Stimulated activated CD4-positive, alpha-beta T cell treated with anti-CD3 and anti-CD28 coated beads, Interleukin-12 subunit alpha, Interleukin-12 subunit beta, amount 100 ng/mL, for 4 hours (primary cell): Measurements from ENCODE around the gene LRRTM3.

Experiments
- DNase-seq: peaks from one replicate; pipeline ENCODE4 v3.0.0-alpha.2; 2020

Gene LRRTM3

DNA sequence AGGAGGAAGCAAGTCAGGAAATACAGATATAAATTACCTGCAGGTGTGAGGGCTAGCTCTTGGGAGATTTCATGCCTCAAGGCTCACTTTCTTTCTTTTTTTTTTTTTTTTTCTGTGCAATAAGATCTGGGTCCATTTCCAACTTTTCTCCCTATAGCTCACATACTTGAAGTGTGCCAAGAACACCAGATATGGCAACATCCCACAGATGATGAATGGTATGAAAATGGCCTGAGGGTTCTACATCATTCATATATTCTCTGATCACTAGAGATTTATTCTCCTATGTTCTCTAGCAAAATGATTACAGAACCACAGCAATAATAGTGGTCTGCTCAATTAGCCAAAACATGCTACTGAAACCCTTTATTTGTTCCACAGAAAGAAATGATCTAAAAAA, 117.2 kb downstream of the LRRTM3 start:
- DNase-seq = no peak

- no peak for DNase-seq
Observed at GRCh38 chr10:67045404-67045803, 119.6 kb downstream of the LRRTM3 start.

DNA sequence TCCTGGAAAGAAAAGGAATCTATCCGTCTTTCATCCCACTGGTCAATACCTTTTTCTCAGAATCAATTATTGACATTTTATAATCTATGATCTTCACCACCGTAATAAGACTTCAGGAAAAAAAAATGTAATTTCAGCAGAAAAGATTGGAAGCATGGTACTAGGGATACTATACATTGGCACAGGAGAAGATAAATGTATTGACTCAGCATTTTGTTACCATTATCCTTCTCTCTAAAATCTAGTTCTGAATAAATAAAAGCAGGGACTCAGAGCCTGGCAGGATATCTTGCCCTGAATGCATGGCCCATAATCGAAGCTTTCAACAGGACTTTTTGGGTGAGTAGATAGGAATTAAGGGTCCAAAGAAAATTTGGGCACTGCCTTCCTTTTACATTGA, 120.7 kb downstream of the LRRTM3 start:
- DNase-seq = no peak

GRCh38 chr10:67049988-67050387, 124.2 kb downstream of the LRRTM3 start:
- DNase-seq = no peak

DNA sequence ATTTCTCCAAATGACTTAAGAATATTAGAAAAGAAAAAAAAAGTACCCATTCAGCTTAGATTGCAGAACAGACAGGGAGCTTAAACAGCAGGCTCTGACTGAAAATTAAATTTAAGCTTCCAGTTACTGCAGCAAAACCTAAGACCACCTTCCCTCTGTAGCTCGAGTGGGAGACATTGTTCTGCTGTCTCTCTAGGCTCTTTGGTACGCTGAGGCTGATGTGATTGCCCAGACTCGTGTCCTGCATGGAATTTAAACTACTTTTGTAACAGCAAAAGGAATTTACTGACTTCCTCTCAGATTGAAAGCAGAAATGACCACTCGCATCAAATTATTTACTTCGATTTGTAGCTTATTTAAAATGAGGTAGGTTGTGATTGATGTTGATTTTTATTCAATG, 124.6 kb downstream of the LRRTM3 start:
- DNase-seq = no peak

DNA sequence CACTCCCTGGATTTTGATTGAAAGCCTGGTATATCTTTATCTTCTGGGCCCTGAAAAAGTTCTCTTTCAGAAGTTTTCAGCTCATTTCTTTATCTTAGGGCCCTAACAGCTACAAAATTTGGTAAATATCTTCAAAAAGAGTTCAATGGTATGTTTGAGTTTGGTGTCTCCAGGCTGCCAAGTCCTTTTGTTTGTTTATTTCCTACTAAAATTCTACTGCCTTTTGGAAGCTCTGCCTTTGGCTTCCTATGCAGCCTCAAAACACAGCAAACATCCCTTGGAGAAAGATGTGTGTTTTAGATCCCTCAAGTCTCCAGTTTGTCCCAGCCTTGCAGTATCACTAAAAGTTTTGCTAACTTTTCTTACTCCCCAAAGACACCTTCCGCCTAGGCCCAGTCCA, 146.8 kb downstream of the LRRTM3 start:
- no peak for DNase-seq

DNA sequence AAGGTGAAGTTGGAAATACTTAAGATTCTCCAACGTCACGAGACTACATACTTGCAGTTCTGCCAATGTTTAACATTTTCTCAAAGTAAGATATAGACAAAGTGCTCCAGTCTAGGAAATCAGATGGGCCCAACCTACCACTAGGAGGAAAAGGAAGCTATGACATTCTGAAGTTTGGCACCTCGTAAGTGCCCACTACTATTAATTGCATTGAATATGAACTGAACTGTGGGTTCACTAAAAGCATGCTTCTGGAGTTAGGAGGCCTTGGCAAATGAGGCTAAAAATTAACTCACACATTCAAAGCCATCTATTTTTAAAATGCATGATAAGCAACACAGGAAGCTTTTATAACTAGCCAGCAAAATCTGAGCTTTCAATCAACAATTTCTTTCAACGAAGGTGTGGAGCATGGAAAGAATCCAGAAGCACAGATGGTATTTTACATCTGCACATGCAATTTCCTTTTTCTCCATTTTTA, 149.7 kb downstream of the LRRTM3 start:
- no peak for DNase-seq

GRCh38 chr10:67076144-67076543, 150.3 kb downstream of the LRRTM3 start:
- DNase-seq = no peak

DNA sequence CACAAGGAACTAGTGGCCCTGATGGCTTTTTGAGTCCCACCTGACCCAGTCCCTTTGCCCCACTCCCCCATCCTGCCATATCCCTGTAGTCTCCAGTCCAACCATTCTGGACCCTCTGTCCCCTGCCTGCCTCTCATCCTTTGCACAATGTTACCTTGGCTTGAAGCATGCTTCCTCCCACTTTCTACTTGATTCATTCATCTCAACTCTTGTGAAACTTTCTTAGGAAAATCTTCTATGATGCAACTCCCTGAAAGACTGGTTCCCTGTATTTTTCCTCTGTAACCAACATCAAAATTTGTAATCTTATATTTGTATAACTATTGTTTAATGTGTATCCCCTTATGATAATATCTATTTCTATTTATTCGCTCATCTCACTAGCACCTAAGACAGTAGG, 151.5 kb downstream of the LRRTM3 start:
- DNase-seq = no peak

GRCh38 chr10:67079126-67079525, 153.3 kb downstream of the LRRTM3 start:
- DNase-seq = no peak

GRCh38 chr10:67086327-67087134, 160.7 kb downstream of the LRRTM3 start:
- no peak for DNase-seq

DNA sequence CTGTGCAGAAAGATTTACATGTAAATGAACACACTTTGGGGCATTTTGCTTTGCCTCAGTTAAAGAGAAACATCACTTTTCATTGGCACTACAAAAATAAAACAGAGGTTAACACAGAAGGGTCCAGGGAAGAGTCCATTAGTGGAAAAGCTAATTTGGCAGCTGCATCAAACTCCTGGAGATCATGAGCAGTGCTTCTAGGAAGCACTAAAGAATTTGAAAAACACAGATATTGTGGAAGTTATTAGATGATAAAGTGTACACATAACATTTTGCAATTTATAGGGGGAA, 161.2 kb downstream of the LRRTM3 start:
- DNase-seq = no peak

GRCh38 chr10:67088036-67088435, 162.2 kb downstream of the LRRTM3 start:
- no peak for DNase-seq

- no peak for DNase-seq
Observed at GRCh38 chr10:67095531-67095930, 169.7 kb downstream of the LRRTM3 start.

- no peak for DNase-seq
Observed at GRCh38 chr10:67098461-67098860, 172.6 kb downstream of the LRRTM3 start.

DNA sequence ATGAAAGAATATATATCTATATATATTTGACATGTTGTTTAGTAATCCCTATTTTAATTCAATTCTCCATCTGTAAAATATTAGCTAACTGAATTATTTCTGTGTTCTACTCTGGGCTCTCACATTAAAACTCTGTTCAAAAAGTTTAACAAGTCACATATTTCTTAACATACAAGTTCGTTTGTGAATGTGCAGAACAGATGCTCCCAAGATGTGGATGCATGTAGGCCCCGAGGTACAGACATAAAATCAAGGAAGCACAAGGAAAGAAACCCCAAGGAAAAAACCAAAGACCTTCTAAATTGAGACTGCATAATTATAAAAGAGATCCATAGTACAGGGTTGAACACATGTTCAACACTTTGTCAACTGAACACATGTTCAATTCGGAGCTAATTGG, 175.1 kb downstream of the LRRTM3 start:
- no peak for DNase-seq

- DNase-seq = no peak
Observed at GRCh38 chr10:67107670-67108069, 181.8 kb downstream of the LRRTM3 start.

GRCh38 chr10:67110286-67110685, 184.4 kb downstream of the LRRTM3 start:
- DNase-seq = no peak

DNA sequence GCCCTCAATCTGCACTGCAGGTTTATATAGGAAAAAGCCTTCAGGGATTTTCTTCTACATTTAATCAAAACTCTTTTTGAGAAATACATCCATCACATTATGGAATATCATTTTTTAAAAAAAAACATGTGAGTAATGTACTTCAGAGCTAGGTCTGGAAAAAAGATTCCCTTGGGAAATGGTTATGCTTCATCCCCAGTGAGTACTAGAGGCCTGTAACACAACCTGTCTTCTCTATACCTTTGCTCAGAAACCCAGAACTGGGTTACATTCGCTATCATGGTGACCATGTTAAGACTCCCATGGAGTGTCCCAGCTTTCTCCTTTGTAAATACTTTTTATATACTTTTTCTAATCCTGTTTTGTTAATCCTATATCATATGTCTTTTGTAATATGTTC, 186.9 kb downstream of the LRRTM3 start:
- DNase-seq = no peak

- no peak for DNase-seq
Observed at GRCh38 chr10:67114945-67115344, 189.1 kb downstream of the LRRTM3 start.

GRCh38 chr10:67115972-67116371, 190.1 kb downstream of the LRRTM3 start:
- DNase-seq = no peak

DNA sequence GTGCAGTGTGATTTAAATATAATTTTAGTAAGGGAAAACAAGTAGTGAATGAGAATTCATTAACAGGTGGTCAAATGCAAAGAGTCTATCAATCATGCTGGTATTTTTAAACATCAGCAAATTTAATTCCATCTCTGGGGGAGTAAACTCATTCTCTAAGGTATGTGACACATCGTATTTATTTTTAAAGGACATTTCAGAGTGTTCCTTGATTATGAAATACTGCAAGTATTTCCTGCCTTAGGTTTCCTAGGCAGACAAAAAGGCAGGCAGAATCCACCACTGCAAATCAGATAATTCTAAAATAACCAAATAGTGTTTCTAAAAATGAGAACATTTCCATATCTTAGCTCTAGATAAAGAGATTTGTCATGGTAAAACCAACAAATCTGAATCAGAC, 193.8 kb downstream of the LRRTM3 start:
- DNase-seq = no peak

DNA sequence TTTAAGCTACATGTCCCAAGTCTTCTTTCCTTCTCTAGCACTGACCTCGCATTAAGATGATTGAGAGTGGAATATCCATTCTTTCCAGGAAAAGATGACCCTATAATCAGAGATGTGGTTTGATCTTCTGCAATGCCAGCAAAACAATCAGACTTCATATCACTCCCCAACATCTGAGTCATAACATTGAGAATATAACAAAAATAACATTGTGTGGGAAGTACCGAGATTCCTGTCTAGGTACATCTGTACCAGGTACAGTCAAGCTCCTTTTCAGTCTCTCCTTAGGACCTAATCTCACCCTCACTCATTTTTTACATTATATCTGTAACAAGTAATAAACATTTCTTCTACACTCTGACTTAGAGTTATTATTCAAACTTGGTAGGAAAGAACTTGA, 201.6 kb downstream of the LRRTM3 start:
- no peak for DNase-seq

- no peak for DNase-seq
Observed at GRCh38 chr10:67140641-67141040, 214.8 kb downstream of the LRRTM3 start.

- DNase-seq = no peak
Observed at GRCh38 chr10:67141300-67141699, 215.5 kb downstream of the LRRTM3 start.
